Sigmoid colon (tissue), 4 donors: ENCODE results near the gene PPFIA4.

Source experiments
- POLR2AphosphoS5 ChIP-seq, 4 donors: sonication (generic); formaldehyde crosslinking; IDR thresholded peaks; one replicate each; pipeline ENCODE4 v1.6.1; 2017; ENCODE audit warnings: antibody characterized with exemption in 4 of 4
- TF ChIP-seq, protein P1 (sequence below), 4 experiments: fragments of 450-650 bp in 3 of 4; fragments of 200-600 bp in 1 of 4; IDR thresholded peaks; one replicate each; pipeline ENCODE4 v1.5.1; 2016 to 2019; ENCODE audit warnings: antibody characterized with exemption in 4 of 4, mild to moderate bottlenecking in 3 of 4, moderate library complexity in 2 of 4

GRCh38 chr1:203114202-203114601, 87.9 kb downstream of the PPFIA4 start:
- TF ChIP-seq, protein P1, sequence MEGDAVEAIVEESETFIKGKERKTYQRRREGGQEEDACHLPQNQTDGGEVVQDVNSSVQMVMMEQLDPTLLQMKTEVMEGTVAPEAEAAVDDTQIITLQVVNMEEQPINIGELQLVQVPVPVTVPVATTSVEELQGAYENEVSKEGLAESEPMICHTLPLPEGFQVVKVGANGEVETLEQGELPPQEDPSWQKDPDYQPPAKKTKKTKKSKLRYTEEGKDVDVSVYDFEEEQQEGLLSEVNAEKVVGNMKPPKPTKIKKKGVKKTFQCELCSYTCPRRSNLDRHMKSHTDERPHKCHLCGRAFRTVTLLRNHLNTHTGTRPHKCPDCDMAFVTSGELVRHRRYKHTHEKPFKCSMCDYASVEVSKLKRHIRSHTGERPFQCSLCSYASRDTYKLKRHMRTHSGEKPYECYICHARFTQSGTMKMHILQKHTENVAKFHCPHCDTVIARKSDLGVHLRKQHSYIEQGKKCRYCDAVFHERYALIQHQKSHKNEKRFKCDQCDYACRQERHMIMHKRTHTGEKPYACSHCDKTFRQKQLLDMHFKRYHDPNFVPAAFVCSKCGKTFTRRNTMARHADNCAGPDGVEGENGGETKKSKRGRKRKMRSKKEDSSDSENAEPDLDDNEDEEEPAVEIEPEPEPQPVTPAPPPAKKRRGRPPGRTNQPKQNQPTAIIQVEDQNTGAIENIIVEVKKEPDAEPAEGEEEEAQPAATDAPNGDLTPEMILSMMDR (IDR thresholded peaks at IDR 0.05): no peak
- no peak for TF ChIP-seq POLR2AphosphoS5 (IDR thresholded peaks at IDR 0.05)
